ENCODE data around the gene EHMT1.
"Not testable (repeated sequence)": the region's sequence is repeated elsewhere in the genome, so short reads cannot be mapped to it uniquely, and the experiment has no call there.

EHMT1 gene

DNA sequence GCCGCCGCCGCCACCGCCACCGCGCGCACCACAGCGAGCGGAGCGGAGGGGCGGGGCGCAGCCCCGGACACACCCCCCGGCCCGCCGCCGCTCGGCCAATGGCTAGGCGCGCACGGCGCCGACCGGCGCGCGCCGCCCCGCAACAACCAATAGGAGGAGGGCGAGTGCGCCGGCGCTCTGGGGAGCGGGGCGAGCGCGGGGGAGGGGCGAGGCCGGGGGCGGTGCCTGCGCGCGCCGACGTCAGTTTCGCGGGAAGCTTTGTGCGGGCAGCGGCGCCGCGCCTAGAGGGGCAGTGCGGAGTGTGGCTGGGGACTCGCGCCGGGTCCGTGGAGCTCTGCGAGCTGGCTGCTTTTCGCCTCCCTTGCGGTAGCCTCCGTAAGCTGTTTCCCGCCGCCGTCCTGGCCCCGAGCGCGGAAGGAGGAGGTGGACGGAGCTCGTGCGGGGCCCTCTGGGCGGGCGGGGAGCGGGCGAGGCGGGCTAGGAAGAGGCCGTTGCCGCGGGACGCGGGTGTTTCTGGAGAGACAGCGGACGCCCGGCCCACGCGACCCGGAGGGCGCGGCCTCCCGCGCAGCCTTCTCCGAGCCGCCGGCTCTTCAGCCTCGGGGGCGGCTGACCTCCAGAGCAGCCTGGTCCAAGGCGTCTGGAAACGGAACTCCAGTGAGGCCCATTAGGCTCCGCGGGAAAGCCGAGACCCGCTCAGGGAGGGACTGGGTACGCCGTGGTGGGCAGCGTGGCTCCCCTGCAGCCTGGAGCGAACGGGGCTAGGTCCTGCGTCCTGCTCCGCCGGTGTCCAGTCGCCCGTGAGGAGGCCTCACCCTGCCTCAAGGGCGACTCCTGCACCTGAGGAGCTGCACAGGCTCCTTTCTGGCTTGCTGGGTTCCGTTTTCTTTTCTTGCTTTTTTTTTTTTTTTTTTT, 28.1 kb upstream of the EHMT1 start, which contains the start of gene ZMYND19:
ZMYND19 (minus strand) TSS at position 44 of the 915 bp plus-strand sequence. CDS start 249 bp downstream, outside the sequence.
- DNase-seq = peak; percentile 24

DNA sequence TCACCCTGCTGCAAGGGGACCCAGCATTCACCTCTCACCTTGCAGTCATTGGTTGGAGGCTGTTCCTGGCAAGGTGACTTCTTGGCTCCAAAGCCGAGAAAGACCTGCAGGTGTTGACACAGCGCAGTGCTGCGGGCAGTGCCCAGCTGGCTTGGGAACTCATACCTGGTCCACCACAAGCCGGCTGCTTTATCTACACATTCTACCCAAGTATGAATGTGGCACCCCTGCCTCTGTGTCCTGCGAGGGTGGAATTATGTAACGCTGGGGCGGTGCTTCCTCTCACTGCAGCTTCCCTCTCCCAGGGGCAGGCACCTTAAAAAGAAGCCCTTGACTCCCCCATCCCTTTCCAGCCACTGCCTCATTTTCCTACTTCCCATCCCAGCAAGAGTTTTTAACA, 26.0 kb upstream of the EHMT1 start:
- DNase-seq = no peak

DNA sequence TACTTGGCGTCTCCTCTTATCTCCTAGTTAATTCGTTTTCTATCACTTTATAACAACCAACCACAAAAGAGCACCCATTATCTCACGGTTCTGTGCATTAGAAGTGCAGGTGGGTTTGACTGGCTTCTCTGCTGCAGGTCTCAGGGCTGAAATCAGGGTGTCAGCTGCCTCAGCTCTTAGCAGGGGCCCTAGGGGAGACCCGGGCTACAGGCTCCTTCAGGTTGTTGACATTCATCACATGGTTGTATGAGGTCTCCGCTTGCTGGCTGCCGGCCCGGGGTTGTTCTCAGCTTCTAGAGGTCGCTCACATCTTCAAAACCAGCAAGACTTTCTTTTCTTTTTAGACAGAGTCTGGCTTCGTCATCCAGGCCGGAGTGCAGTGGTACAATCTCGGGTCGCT, 25.6 kb upstream of the EHMT1 start:
- DNase-seq = no peak

DNA sequence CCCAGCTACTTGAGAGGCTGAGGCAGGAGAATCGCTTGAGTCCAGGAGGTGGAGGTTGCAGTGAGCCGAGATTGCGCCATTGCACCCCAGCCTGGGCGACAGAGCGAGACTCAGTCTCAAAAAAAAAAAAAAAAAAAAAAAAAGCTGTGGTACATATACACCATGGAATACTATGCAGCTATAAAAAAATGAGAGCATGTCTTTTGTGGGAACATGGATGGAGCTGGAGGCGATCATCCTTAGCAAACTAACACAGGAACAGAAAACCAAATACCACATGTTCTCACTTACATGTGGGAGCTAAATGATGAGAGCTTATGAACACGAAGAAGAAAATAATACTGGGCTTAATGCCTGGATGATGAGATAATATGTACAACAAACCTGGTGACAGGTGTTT, 22.2 kb upstream of the EHMT1 start:
- DNase-seq = not testable (repeated sequence)

DNA sequence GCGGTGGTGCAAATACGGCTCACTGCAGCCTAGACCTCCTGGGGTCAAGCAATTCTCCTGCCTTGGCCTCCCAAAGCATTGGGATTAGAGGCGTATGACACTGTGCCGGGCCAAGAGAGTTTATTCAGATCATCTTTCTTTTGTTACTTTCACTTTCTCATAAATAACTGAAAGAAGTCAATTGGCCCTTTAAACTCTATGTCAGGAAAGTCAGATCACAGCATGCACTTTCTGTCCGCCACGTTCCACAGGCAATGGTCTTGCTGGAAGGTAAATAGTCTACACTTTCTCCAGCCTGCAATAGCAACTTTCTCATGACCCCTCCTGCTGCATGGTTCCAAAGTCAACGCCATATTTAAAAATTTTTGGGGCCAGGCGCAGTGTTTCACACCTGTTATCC, 19.9 kb upstream of the EHMT1 start:
- no peak for DNase-seq

DNA sequence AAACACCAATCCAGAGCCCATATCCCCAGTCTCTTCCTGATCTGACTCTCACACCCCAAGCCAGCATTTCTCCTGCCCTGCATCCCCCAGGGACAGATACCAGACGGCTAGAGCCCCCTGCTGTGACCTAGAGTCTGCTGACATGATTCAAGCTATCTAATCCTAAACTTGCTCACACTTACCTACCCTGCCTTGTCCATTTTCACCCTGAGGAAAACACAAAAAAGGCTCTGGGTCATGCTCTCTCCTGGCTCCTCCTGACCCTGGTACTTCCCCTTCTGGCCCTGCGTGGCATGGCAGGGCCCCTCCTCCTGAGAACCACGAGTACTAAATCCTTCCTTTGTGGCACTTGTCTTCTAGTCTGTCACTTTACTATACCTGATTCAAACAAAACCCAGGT, 16.1 kb upstream of the EHMT1 start:
- DNase-seq = no peak

DNA sequence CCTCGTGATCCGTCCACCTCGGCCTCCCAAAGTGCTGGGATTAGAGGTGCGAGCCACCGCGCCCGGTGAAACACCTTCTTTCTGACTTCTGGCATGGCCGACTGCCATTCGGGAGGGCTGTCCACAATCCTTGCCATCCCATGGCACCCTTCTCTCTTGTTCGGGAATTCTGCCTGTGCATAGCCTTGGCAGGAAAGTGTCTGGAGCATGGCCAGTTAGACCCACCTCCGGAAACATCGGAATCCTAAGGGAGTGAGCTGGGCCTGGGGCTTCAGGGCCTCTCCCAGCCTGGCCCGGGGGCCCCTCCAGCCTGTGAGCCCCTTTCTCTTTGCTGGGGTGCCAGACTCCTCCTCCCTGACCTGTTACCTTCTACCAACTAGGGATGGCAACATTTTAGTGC, 14.9 kb upstream of the EHMT1 start:
- no peak for DNase-seq

DNA sequence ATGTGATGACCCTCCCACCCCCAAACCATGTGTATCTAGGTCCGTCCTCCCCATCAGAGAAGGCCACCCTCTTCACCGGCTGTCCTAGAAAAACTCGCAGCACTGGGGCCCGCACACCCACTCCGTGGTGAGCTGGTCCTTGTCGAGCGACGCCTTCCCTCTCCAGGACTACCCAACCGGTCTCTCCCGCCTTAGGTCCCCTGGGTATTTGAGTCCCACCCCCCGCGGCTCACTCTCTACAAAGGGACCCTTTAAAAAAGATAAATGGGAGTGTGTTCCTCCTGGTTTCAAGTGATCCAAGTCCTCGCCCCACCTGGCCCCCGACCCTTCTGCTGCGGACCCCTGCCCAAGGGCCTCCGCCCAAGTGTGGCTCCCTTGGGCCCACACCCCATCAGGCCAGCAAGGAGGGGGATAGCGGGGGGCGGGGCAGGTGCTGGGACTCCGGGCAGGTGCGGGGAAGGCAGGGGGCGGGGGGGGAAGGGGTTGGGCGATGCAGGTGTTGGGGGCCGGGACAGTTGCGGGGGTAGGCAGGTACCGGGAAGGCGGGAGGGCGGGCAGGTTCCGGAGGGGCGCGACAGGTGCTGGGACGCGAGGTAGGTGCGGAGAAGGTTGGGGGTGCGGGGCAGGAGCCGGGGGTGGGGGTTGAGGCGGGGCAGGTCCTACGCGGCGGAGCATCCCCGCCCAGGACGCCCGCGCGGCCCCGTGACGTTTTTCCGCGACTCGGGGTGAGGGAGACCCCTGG, 14.3 kb upstream of the EHMT1 start:
- DNase-seq = no peak

DNA sequence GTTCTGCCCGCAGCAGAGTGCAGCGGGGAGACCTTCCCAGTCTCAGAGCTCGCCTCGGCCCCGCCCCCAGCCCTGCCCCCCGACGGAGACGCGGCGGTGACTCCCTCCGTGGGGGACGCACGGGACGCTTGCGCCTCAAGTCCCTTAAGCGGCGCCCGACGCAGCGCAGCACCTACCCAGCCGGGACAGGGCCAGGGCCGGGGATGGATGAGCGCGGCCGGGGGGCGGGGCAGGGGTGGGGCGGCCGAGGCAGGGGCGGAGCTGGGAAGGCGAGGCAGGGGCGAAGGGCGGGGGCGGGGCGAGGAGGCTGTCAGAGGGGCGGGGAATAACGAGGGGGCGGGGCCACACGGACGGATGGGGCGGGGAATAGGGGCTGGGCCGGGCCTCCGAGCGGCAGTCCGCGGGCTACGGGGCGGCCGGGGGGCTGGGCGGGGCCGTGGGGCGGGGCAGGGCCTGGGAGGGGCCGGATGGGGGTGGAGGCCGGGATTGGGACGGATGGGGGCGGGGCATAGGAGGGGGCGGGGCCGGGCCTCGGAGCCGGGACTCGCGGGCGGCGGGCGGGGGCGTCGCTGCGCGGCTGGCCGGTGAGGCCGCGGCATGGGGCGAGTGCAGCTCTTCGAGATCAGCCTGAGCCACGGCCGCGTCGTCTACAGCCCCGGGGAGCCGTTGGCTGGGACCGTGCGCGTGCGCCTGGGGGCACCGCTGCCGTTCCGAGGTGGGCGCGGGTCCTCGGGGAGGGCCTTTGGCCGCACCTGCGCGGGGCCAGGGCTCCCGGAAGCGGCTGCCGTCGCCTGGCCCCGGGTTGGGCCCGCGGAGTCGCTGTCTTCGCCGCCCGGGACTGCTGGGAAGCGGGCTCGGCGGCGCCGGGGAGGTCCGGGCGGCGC, 13.4 kb upstream of the EHMT1 start, which contains the start of gene ARRDC1:
ARRDC1 (plus strand) TSS at position 566 of the 884 bp plus-strand sequence; CDS start at position 598, 32 bp downstream.
- no peak for DNase-seq

DNA sequence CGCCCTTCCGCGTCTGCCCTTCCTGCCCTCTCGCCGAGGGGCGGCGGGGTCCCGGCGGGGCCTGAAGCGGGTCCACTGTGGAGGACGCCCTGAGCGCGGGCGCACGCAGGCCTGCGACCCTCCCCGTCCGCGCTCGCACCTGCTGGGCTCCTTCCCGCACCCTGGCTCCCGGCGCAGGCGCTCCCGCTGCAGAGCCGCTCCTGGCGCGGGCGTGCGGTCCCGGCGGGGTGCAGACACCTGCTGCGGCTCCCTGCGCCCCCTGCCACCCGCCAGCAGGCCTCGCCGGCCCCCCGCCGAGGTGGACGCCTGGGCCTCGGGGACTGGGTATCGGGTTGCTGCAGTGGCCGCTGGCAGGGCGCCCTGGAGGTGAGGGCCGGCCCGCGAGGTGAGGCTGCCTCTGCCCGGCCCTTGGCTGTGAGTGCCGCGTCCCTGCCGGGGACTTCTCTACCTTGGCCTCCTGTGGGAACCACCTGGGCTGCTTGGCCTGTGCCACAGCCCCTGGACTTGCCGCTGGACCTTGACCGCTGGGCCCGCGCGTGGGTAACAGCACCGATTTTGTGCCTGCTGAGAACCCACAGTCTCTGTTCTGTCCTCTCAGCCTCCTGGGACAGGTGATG, 12.7 kb upstream of the EHMT1 start:
- no peak for DNase-seq

DNA sequence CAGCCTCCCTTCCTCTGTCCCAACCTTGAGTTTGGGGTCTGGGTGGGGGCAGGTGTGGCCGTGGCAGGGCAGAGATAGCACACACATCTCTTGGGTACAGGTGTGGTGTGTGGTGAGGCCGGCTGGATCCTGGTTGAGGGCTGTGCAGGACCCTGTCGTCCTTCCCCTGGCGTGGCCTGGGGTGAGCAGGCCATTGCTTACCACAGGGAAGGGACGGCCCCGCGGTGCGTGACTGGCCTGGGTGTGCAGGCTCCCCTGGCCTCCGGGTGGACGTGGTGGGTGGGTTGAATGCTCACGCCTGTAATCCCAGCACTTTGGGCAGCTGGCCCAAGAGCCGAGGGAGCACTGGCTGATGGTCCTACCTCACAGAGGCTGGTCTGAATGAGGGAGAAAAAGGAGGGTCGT, 12.1 kb upstream of the EHMT1 start:
- no peak for DNase-seq

DNA sequence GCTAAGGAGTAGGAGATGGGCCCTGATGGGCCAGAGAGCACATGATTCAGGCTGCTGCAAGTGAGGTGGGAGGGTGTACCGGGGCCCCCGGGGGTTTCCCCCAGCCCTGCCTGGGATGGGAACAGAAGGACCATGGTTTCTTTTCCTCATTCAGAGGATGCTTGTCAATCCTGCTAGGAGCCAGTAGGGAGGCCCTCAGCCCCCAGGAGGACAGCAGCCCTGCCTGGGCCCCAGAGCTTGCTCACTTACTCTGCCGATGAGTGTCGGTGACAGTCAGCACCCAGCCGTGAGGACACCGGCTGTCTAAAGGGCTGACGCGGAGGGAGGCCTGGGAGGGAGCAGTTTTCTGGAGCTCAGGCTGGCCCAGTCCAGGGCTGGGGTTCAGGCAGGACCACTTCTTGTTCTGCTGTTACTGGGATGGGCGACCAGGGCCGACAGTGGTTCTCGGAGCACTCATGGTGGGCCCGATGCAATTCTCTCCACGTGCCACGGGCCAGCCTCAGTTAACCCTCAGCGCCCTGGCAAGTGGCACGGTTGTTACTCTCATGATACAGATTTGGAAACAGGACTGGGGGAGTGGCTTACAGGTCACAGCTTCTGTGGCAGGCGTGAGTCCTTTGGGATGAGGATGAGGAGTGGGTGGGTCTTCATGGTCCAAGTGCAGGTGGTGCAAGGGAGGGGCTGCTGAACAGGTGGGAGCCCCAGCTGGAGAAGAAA, 11.5 kb upstream of the EHMT1 start:
- DNase-seq = no peak

DNA sequence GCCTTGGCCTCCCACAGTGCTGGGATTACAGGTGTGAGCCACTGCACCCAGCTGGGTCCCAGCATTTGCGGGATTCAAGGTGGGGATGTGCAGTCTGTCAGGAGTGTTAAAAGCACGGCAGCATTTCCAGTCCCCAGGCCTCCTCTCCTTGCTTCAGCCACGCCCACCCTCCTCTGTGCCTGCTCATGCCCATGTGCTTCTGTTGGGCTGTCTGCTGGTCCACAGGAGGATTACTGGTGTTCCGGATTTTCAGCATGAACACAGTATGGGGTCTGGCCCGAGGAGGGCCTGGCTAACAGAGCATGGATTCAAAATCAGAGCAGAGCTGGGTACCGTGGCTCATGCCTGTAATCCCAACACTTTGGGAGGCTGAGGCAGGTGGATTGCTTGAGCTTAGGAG, 7.9 kb upstream of the EHMT1 start:
- DNase-seq = no peak

DNA sequence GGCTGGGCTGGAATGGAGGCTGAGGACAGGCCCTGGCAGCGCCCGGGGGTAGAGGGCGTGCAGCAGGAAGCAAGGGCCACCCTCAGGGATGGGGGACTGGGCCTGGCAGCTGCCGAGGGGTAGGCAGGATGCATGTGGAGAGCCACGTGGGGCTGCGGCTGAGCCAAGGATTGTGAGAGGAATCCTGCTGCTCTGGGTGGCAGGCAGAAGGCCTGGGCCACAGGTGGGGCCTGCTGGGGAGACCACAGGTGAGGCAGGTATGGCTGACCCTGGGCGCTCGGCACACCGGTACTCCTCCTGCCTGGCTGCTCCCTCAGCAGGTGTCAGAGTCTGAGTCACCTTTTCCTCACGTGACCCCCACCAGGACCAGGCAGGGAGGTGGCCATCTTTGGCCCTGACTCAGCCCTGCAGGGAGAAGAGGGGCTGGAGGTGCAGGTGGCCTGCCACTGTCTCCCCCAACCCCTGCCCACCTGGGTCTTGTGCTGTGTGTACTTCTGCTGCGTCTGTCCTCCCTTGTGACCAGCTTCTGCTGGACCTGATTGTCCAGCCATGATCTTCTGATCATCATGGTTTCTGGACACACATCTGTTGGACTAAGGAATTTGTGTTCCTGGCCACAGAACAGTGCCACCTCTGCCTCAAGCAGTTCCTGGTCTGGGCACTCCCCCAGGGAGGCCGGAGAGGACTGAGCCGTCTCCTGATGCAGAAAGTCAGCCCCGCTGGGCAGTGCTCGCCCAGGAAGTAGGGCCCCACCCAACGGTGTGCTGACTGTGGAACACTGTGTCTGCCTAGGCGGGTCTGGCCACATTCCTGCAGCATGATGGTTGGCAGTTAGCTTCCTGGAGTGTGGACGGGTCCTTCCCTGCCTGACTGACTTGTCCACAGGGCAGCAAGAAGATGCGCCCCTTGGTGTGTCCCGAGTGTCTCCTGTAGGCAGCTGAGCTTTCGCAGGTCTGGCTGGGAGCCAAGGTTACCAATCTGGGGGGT, 6.9 kb upstream of the EHMT1 start:
- DNase-seq = no peak

DNA sequence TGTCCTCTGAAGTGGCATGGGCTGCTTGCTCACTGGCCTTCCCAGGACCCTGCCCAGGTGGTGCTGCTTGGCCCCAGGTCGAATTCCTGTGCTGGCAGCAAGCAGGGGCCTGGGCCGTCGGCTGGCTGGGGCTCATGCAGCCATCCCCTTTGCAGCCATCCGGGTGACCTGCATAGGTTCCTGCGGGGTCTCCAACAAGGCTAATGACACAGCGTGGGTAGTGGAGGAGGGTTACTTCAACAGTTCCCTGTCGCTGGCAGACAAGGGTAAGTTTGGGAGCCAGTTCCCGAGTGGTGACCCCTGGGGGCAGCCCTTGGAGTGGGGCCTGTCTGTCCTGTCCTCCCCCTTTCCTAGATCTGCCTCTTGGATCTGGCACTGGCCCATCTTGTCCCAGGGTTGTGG, 6.1 kb upstream of the EHMT1 start:
- DNase-seq = no peak

DNA sequence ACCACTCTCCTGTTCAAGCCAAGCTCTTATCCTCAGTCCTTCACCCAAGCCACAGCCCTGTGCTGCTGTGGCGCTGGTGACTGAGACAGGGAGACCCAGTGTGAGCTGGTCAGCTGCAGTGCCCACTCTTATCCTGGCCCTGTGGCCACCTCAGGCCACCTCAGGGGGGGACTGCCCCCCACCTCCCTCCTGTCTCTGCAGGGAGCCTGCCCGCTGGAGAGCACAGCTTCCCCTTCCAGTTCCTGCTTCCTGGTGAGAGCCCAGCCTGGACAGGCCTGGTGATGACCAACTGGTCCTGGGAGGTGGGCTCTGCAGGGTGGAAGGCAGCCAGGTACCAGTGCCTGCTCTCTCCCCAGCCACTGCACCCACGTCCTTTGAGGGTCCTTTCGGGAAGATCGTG, 5.5 kb upstream of the EHMT1 start:
- no peak for DNase-seq

DNA sequence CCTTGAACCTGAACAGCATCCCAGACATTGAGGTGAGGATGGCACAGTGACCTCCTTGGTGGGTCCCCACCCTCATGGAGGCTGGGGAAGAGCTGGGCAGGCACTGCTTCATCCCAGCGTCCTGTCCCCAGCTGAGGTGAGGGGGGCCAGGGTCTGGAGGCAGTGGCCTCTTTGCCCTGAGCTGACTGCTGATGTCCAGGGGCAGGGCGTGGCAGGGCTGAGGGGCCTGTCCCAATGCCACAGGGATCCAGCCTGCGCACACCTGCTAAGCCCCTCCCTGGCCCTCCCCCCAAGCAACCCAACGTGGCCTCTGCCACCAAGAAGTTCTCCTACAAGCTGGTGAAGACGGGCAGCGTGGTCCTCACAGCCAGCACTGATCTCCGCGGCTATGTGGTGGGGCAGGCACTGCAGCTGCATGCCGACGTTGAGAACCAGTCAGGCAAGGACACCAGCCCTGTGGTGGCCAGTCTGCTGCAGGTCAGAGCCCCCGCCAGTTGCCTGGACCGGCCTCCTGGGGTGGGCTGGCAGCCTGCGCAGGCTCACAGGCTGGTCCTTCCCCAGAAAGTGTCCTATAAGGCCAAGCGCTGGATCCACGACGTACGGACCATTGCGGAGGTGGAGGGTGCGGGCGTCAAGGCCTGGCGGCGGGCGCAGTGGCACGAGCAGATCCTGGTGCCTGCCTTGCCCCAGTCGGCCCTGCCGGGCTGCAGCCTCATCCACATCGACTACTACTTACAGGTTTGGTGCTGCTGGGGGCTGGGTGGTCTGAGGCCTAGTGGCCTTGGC, 4.9 kb upstream of the EHMT1 start:
- no peak for DNase-seq

DNA sequence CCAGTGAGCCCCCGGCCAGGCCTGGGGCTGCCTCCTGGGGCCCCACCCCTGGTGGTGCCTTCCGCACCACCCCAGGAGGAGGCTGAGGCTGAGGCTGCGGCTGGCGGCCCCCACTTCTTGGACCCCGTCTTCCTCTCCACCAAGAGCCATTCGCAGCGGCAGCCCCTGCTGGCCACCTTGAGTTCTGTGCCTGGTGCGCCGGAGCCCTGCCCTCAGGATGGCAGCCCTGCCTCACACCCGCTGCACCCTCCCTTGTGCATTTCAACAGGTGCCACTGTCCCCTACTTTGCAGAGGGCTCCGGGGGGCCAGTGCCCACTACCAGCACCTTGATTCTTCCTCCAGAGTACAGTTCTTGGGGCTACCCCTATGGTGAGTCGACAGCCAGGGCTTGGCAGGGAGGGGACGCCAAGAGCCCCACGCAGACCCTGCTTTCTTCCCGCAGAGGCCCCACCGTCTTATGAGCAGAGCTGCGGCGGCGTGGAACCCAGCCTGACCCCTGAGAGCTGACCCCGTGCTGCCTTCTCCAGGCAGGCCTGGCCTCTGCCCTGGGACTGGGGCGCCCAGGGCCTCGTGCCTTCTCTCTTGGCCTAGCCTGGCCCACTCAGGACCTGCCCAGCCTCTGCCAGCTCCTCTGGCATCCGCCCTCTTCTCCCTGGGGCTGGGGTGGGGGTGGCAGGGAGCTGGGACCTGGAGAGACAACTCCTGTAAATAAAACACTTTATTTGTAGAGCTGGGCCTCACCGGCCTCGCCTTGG, 4.0 kb upstream of the EHMT1 start:
- DNase-seq = no peak

DNA sequence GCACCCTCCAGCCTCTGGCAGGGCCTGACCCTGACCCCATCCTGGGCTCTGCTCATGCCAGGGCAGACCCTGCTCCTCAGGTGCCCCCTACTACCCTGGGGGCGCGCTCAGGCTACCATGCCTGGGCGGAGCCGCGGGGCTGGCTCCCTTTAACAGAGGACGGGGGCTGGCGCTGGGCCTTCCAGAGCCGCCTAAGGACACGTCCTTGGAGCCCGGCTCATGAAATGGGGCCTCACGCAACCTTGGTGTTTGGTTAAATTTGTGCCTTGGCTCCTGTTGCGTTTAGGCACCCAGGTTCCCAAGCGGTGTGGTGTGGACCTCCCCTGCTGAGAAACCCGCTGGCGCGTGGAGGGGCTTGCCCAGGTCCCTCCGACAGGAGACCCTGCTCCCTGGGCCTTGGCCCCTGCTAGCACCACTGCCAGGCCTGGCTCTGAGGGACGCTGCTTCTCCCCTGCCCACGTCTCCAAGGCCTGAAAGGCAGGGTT, 3.4 kb upstream of the EHMT1 start:
- DNase-seq = no peak
